ENCODE results near the gene NFIB. TPM values are rescaled to one million over a fixed set of nuclear protein-coding genes. Genes with fewer than 3 reads are reported as not detected.

Gene NFIB
- total RNA-seq, 1 donor from 2014 or later = 76.4 TPM

DNA sequence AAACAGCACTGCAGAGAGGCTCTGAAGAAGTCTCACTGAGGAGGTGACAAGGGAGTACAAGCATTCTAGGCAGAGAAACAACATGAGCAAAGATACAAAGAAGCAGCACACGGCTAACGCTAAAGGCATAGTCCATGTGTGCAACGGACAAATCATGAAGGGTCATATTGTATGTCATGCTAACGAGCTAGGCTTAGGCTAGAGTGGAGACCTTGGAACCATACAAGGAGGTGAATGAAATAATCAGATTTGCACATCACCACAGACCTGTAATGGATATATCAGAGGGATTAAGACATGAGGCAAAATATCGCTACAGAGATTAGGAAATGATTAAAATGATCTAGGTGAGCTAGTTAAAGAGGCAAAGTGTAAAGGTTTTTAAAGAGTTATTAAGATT lies 145.6 kb downstream of the NFIB start:
- TF ChIP-seq, protein P1, sequence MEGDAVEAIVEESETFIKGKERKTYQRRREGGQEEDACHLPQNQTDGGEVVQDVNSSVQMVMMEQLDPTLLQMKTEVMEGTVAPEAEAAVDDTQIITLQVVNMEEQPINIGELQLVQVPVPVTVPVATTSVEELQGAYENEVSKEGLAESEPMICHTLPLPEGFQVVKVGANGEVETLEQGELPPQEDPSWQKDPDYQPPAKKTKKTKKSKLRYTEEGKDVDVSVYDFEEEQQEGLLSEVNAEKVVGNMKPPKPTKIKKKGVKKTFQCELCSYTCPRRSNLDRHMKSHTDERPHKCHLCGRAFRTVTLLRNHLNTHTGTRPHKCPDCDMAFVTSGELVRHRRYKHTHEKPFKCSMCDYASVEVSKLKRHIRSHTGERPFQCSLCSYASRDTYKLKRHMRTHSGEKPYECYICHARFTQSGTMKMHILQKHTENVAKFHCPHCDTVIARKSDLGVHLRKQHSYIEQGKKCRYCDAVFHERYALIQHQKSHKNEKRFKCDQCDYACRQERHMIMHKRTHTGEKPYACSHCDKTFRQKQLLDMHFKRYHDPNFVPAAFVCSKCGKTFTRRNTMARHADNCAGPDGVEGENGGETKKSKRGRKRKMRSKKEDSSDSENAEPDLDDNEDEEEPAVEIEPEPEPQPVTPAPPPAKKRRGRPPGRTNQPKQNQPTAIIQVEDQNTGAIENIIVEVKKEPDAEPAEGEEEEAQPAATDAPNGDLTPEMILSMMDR (conservative IDR thresholded peaks at IDR 0.05) = no peak
- Mint-ChIP-seq H3K27me3 (no peaks in the 10 kb centered on the region), H3K9me3 (no peaks in the 10 kb centered on the region), H3K4me1 (ENCODE audit: unreplicated experiment) (peaks cover 20% of the 10 kb centered on the region), H3K4me3 (no peak overlapping the region), H3K27ac (no peak overlapping the region), H3K36me3 (peaks cover 23% of the 10 kb centered on the region)
- no peak for DNase-seq (ENCODE audit: extremely low spot score, unreplicated experiment)

DNA sequence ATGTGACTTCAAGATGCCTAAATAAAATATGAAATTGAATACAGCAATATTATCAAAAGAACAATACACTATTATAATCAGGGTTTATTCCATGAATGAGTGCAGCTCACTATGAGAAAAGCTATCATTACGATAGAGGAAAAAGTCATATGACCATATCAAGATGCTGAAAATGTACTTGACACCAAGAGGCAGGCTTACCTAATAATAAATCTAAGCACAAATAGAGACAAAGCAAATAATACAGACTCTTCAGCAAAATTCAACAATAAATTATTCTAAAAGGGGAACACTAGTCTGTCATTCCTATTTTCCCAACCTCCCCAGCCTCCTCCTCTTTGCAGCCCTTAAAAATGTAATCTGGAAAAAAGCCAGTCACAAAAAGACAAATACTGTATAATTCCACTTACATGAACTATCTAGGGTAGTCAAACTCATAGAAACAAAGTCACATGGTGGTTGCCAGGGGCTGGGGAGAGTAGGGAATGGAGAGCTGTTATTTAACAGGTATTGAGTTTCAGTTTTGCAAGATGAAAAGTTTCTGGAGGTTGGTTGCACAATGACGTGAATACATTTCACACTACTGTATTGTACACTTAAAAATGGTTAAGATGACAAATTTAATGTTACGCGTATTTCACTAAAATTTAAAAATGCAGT lies 148.4 kb downstream of the NFIB start:
- Mint-ChIP-seq H3K4me3 (no peak overlapping the region), H3K9me3 (no peaks in the 10 kb centered on the region), H3K36me3 (peaks cover 12% of the 10 kb centered on the region), H3K27me3 (no peaks in the 10 kb centered on the region), H3K4me1 (ENCODE audit: unreplicated experiment) (peaks cover 9% of the 10 kb centered on the region), H3K27ac (no peak overlapping the region)
- TF ChIP-seq, protein P1 (conservative IDR thresholded peaks at IDR 0.05) = no peak
- no peak for DNase-seq (ENCODE audit: extremely low spot score, unreplicated experiment)

DNA sequence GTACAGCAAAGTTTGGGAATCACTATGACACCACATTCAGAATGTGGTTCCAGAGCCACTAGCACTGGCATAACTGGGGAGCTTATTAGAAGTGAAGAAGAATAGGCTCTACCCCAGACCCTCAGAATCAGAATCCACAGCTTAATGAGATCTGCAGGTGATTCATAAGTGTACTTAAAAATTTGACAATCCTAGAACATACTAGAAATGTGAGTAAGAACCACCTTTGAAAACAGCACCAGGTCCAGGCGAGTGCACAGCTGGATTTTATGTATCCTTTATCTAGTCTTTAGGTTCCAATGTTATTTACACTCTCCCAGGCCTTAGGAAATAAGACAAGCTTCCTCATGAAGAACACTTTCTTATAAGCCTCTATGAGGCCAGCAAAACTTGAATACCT lies 149.0 kb downstream of the NFIB start:
- TF ChIP-seq, protein P1 (conservative IDR thresholded peaks at IDR 0.05) = no peak
- no peaks in the 10 kb centered on the region for H3K27me3 Mint-ChIP-seq
- no peak for DNase-seq (ENCODE audit: extremely low spot score, unreplicated experiment)
- H3K4me1 Mint-ChIP-seq (ENCODE audit: unreplicated experiment) = peaks cover 9% of the 10 kb centered on the region
- H3K27ac Mint-ChIP-seq = no peak overlapping the region
- H3K9me3 Mint-ChIP-seq = no peaks in the 10 kb centered on the region
- no peak overlapping the region for H3K4me3 Mint-ChIP-seq
- H3K36me3 Mint-ChIP-seq = peaks cover 12% of the 10 kb centered on the region

DNA sequence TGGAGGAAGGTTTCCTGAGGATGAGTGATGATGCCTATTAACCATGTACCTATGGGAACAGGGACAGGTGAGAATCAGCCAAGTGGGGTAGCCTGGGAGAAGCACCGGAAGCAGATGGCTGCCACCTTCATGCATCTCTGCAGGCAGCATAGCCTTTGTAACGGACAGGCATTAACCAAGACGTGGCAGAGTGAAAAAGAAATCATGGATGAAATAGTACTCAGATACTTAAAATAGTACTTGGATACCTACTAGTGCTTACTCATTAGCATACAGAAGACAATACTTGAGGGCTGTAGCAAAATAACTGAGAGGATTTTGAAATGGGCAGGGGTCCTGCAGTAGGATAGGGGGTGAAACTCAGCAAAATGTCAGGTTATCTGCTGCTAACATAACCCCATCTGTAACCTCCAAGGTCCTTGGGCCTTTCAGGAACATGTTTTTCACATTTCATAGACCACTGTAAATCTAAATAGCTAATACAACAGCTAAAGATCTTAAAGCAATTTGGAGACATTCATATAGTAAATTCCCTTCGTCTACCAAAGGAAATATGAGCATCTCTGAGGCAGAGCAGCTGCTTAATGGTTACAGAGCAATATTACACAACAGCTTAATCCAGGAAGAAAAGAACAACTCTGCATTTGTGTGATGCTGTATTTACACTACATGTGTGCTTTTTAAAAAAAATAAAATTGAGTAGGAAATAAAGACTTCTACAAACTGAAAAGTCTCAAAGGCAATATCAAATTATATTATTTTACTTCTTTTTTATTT lies 154.3 kb downstream of the NFIB start:
- TF ChIP-seq, protein P1 (conservative IDR thresholded peaks at IDR 0.05) = no peak
- peaks cover 22% of the 10 kb centered on the region for H3K4me1 Mint-ChIP-seq (ENCODE audit: unreplicated experiment)
- DNase-seq (ENCODE audit: extremely low spot score, unreplicated experiment) = no peak
- H3K27me3 Mint-ChIP-seq = no peaks in the 10 kb centered on the region
- peaks cover 20% of the 10 kb centered on the region for H3K36me3 Mint-ChIP-seq
- no peak overlapping the region for H3K27ac Mint-ChIP-seq
- H3K9me3 Mint-ChIP-seq = no peaks in the 10 kb centered on the region
- no peak overlapping the region for H3K4me3 Mint-ChIP-seq

DNA sequence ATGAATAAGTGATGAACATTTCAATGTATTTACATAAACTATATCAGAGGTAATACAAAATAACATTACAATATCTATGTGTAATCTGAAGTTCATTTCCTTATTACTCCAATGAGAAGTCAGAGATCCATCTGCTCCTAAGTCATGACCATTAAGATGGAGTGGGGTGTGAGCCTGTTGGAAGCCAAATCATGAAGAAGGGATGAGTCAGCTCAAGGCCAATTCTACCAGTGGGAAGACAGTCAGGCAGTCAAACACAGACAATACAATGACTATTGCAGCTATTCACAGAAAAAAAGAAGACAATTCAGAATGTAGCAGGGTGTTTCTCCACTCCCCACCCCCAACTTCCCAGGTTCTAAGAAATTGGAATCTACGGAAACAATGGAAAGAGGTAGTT lies 155.0 kb downstream of the NFIB start:
- Mint-ChIP-seq H3K9me3 (no peaks in the 10 kb centered on the region), H3K4me1 (ENCODE audit: unreplicated experiment) (peaks cover 27% of the 10 kb centered on the region)

More for the DNA sequence above, 155.0 kb downstream of the NFIB start:
- Mint-ChIP-seq H3K27ac (no peak overlapping the region), H3K4me3 (no peak overlapping the region), H3K36me3 (peaks cover 20% of the 10 kb centered on the region), H3K27me3 (no peaks in the 10 kb centered on the region)
- TF ChIP-seq, protein P1 (conservative IDR thresholded peaks at IDR 0.05) = no peak
- no peak for DNase-seq (ENCODE audit: extremely low spot score, unreplicated experiment)
